Measurements from ENCODE around the gene PDE6H. TPM values are rescaled to one million over a fixed set of nuclear protein-coding genes. Genes with fewer than 3 reads are reported as not detected.

The PDE6H gene
- total and polyA plus RNA-seq, 2 donors (not counting 1 experiment from before 2014, with no cell fraction given): not detected

DNA sequence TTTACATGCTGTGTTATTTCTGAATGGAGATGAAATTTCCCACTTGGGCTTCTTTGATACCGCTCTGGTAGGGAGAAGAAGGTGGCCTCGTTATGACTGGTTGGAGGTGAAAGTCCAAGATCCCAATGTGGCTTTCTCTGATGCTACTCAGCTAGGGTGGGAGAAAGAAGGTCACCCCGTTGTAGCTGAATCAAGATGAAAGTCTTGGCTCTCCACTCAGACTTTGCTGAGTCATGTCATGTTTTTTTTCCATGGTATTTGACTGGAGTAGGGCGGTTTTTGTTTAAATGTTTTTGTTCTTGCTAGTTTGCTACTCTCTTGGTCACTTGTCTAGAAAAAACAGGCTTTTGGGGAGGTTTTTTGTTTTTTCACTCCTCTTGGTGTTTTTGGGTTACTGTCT, 2.4 kb upstream of the PDE6H start:
- TF ChIP-seq EZH2 (IDR thresholded peaks at IDR 0.05; ENCODE audit: low read length, missing control alignments): no peak
- TF ChIP-seq, protein P1, sequence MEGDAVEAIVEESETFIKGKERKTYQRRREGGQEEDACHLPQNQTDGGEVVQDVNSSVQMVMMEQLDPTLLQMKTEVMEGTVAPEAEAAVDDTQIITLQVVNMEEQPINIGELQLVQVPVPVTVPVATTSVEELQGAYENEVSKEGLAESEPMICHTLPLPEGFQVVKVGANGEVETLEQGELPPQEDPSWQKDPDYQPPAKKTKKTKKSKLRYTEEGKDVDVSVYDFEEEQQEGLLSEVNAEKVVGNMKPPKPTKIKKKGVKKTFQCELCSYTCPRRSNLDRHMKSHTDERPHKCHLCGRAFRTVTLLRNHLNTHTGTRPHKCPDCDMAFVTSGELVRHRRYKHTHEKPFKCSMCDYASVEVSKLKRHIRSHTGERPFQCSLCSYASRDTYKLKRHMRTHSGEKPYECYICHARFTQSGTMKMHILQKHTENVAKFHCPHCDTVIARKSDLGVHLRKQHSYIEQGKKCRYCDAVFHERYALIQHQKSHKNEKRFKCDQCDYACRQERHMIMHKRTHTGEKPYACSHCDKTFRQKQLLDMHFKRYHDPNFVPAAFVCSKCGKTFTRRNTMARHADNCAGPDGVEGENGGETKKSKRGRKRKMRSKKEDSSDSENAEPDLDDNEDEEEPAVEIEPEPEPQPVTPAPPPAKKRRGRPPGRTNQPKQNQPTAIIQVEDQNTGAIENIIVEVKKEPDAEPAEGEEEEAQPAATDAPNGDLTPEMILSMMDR (conservative IDR thresholded peaks at IDR 0.05 in 1 of 2, IDR thresholded peaks at IDR 0.05 in 1 of 2; ENCODE audit: low read depth in 1 of 2, low read length in 2 of 2): no peak
- H3K27me3 ChIP-seq (ENCODE audit: control insufficient read depth, insufficient read depth, low read length): no peaks in the 10 kb centered on the region
- H3K4me2 ChIP-seq (ENCODE audit: extremely low read depth, insufficient read depth, low read length): no peak overlapping the region
- peaks cover 2% of the 10 kb centered on the region for H3K4me1 ChIP-seq (ENCODE audit: control insufficient read depth, extremely low read depth, insufficient read depth, low read length)
- H3K27ac ChIP-seq (ENCODE audit: insufficient read depth, low read length): no peak overlapping the region
- no peaks in the 10 kb centered on the region for H3K79me2 ChIP-seq (ENCODE audit: control insufficient read depth, insufficient read depth, low read length)
- H3K9ac ChIP-seq (ENCODE audit: insufficient read depth, low read length): no peak overlapping the region
- no peaks in the 10 kb centered on the region for H3K36me3 ChIP-seq (ENCODE audit: control insufficient read depth, insufficient read depth, low read length)
- H4K20me1 ChIP-seq (ENCODE audit: control insufficient read depth, extremely low read depth, insufficient read depth, low read length): no peaks in the 10 kb centered on the region
- no peak overlapping the region for H3K4me3 ChIP-seq (replicated peaks in 1 of 4; ENCODE audit: control extremely low read depth in 1 of 4, insufficient read depth in 1 of 4, low read depth in 3 of 4, low read length in 4 of 4)
- H3K9me3 ChIP-seq (ENCODE audit: control insufficient read depth, insufficient read depth, low read depth, low read length): no peaks in the 10 kb centered on the region
- peak overlapping the region; percentile 10 for H2AFZ ChIP-seq (ENCODE audit: low read length)
- DNase-seq (ENCODE audit: low read depth in 2 of 2): peak; percentile 31 to 40

DNA sequence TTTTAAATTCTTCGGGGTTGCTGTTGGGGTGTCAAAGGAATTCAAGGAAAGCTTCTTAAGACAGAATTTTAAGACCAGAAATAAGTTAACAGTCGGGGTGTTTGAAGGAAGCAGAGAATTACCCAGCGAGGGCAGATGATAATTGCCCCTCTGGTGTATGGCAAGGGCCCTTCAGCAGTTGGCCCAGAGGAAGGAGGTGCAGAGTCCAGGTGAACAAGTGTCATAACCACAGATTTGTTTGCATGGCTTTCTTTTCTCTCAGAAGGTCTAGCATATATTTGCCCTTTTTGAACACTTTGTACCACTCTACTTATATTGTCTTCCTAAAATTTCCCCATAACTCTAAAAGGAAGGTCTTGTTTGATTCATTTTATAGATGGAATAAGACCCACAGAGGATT, 1.8 kb downstream of the PDE6H start:
- Histone ChIP-seq H3K9ac (ENCODE audit: insufficient read depth, low read length) (no peak overlapping the region), H3K4me2 (ENCODE audit: extremely low read depth, insufficient read depth, low read length) (no peak overlapping the region), H3K36me3 (ENCODE audit: control insufficient read depth, insufficient read depth, low read length) (no peaks in the 10 kb centered on the region), H4K20me1 (ENCODE audit: control insufficient read depth, extremely low read depth, insufficient read depth, low read length) (no peaks in the 10 kb centered on the region), H3K4me3 (replicated peaks in 1 of 4; ENCODE audit: control extremely low read depth in 1 of 4, insufficient read depth in 1 of 4, low read depth in 3 of 4, low read length in 4 of 4) (no peak overlapping the region), H3K27me3 (ENCODE audit: control insufficient read depth, insufficient read depth, low read length) (no peaks in the 10 kb centered on the region), H3K27ac (ENCODE audit: insufficient read depth, low read length) (no peak overlapping the region), H3K4me1 (ENCODE audit: control insufficient read depth, extremely low read depth, insufficient read depth, low read length) (peaks cover 2% of the 10 kb centered on the region), H2AFZ (ENCODE audit: low read length) (no peak overlapping the region), H3K9me3 (ENCODE audit: control insufficient read depth, insufficient read depth, low read depth, low read length) (no peaks in the 10 kb centered on the region), H3K79me2 (ENCODE audit: control insufficient read depth, insufficient read depth, low read length) (no peaks in the 10 kb centered on the region)
- no peak for DNase-seq (ENCODE audit: low read depth in 2 of 2)
- TF ChIP-seq EZH2 (IDR thresholded peaks at IDR 0.05; ENCODE audit: low read length, missing control alignments): no peak
- TF ChIP-seq, protein P1 (conservative IDR thresholded peaks at IDR 0.05 in 1 of 2, IDR thresholded peaks at IDR 0.05 in 1 of 2; ENCODE audit: low read depth in 1 of 2, low read length in 2 of 2): no peak

DNA sequence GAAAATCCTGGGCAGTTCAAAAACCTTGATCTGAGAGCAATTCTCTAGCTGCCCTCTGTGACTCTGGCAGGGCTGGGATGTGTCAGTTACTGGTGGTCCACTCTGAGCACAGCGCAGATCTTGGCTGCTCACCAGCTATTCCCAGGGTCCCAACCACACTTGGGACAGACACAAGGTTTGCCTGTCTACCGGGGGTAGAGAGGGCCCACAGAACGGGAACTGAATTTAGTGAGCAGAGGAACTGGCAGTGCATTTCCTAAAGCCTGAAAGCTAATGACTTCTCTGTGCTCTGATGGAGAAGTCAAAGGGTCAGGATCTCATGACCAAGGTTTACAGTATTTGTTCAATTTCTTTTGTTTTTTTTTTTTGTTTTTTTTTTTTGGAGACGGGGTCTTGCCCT, 2.6 kb downstream of the PDE6H start:
- Histone ChIP-seq H3K36me3 (ENCODE audit: control insufficient read depth, insufficient read depth, low read length) (no peaks in the 10 kb centered on the region), H3K9me3 (ENCODE audit: control insufficient read depth, insufficient read depth, low read depth, low read length) (no peaks in the 10 kb centered on the region), H3K27ac (ENCODE audit: insufficient read depth, low read length) (no peak overlapping the region), H3K9ac (ENCODE audit: insufficient read depth, low read length) (no peak overlapping the region), H3K4me2 (ENCODE audit: extremely low read depth, insufficient read depth, low read length) (no peak overlapping the region), H3K4me3 (replicated peaks in 1 of 4; ENCODE audit: control extremely low read depth in 1 of 4, insufficient read depth in 1 of 4, low read depth in 3 of 4, low read length in 4 of 4) (no peak overlapping the region), H3K27me3 (ENCODE audit: control insufficient read depth, insufficient read depth, low read length) (no peaks in the 10 kb centered on the region), H2AFZ (ENCODE audit: low read length) (no peak overlapping the region), H3K79me2 (ENCODE audit: control insufficient read depth, insufficient read depth, low read length) (no peaks in the 10 kb centered on the region), H3K4me1 (ENCODE audit: control insufficient read depth, extremely low read depth, insufficient read depth, low read length) (peaks cover 2% of the 10 kb centered on the region), H4K20me1 (ENCODE audit: control insufficient read depth, extremely low read depth, insufficient read depth, low read length) (no peaks in the 10 kb centered on the region)
- TF ChIP-seq, protein P1 (conservative IDR thresholded peaks at IDR 0.05 in 1 of 2, IDR thresholded peaks at IDR 0.05 in 1 of 2; ENCODE audit: low read depth in 1 of 2, low read length in 2 of 2): no peak
- no peak for TF ChIP-seq EZH2 (IDR thresholded peaks at IDR 0.05; ENCODE audit: low read length, missing control alignments)
- DNase-seq (ENCODE audit: low read depth in 2 of 2): no peak
